GM12878 (cell line): ENCODE results near the gene PHF14. TPM values are rescaled to one million over a fixed set of nuclear protein-coding genes. Genes with fewer than 3 reads are reported as not detected.

Source experiments
- ATAC-seq: fragments of 200-7000 bp; cut with Tn5 transposase; 3 replicates; pipeline ENCODE4 v1.9.1; 2020; ENCODE audit warnings: mild to moderate bottlenecking, moderate library complexity
- BruUV-seq: library from RNA; stranded (reverse); fragments of 400-500 nt; replicated peaks from 2 replicates; lab custom pipeline; 2021; lab: Mats Ljungman, UMichigan
- CTCF ChIA-PET: fragments of 300-600 bp; sonication (Branson Sonifier 250); formaldehyde crosslinking; extraction: SDS; loops from one replicate; lab custom pipeline; 2021; ENCODE audit warnings: inconsistent platforms; lab: Yijun Ruan, JAX
- POLR2A ChIA-PET: fragments of 350-600 bp; formaldehyde crosslinking; extraction: SDS; loops from one replicate; lab custom pipeline; 2021; ENCODE audit warnings: inconsistent platforms; lab: Charles Lee
- RAD21 ChIA-PET: fragments of 300-600 bp; sonication (Branson Sonifier 250); formaldehyde crosslinking; loops from one replicate; lab custom pipeline; 2023; ENCODE audit warnings: antibody characterized with exemption; ENCODE audit not compliant: unreplicated experiment; lab: Charles Lee
- SMC1A ChIA-PET: fragments of 300-600 bp; sonication (Branson Sonifier 250); formaldehyde crosslinking; loops from one replicate; lab custom pipeline; 2023; ENCODE audit not compliant: unreplicated experiment, uncharacterized antibody; lab: Charles Lee
- DNase-seq: peaks from one replicate; pipeline ENCODE4 v3.0.0-alpha.2; 2011; ENCODE audit warnings: low read depth, low spot score
- FAIRE-seq: peaks from 3 replicates; lab custom pipeline; 2011; peaks lifted over from hg19 to GRCh38; lab: Jason Lieb, UNC
- H2AFZ ChIP-seq: 2 replicates; pipeline ENCODE4 v1.6.0; 2011; ENCODE audit warnings: low read depth, low read length, control low read depth; ENCODE audit not compliant: control insufficient read depth
- H3K27ac ChIP-seq: 2 replicates; pipeline ENCODE4 v1.5.1; 2011; ENCODE audit warnings: control low read depth; ENCODE audit not compliant: control insufficient read depth, insufficient read depth
- H3K27me3 ChIP-seq, 2 experiments: replicated peaks in 1 of 2; 2 replicates each; pipeline versions ENCODE4 v1.6.0 to v1.6.1; 2011; ENCODE audit warnings: low read length in 1 of 2; ENCODE audit not compliant: control insufficient read depth in 2 of 2, insufficient read depth in 2 of 2
- H3K36me3 ChIP-seq, 2 experiments: 2 replicates each; pipeline ENCODE4 v1.5.1; 2011; ENCODE audit warnings: low read length in 1 of 2; ENCODE audit not compliant: control insufficient read depth in 2 of 2, insufficient read depth in 2 of 2
- H3K4me1 ChIP-seq: 2 replicates; pipeline ENCODE4 v1.6.1; 2011; ENCODE audit warnings: mild to moderate bottlenecking, low read length, moderate library complexity, mixed read lengths; ENCODE audit not compliant: control insufficient read depth, insufficient read depth
- H3K4me2 ChIP-seq: 2 replicates; pipeline ENCODE4 v1.6.0; 2011; ENCODE audit warnings: control low read depth; ENCODE audit not compliant: control insufficient read depth, insufficient read depth
- H3K4me3 ChIP-seq: fragments of 200-600 bp; sonication (generic); 2 replicates; pipeline ENCODE4 v1.5.1; 2016
- H3K79me2 ChIP-seq: 2 replicates; pipeline ENCODE4 v1.6.0; 2011; ENCODE audit warnings: low read length; ENCODE audit not compliant: control insufficient read depth, insufficient read depth
- H3K9ac ChIP-seq: 2 replicates; pipeline ENCODE4 v1.8.0; 2011; ENCODE audit warnings: low read length, control low read depth, mixed read lengths; ENCODE audit not compliant: control insufficient read depth, insufficient read depth
- H3K9me3 ChIP-seq: replicated peaks from 3 replicates; pipeline ENCODE4 v1.5.1; 2011; ENCODE audit warnings: mild to moderate bottlenecking, low read length; ENCODE audit not compliant: control insufficient read depth, insufficient read depth
- H4K20me1 ChIP-seq: 2 replicates; pipeline ENCODE4 v1.6.0; 2011; ENCODE audit not compliant: control insufficient read depth, insufficient read depth
- BACH1 ChIP-seq: fragments of 450-650 bp; IDR thresholded peaks from 2 replicates; pipeline ENCODE4 v1.6.1; 2017; ENCODE audit warnings: mild to moderate bottlenecking, borderline replicate concordance
- BRCA1 ChIP-seq: IDR thresholded peaks from 2 replicates; pipeline ENCODE4 v1.6.1; 2011; ENCODE audit warnings: low read depth, low read length, improper control_type of control experiment
- CHD4 ChIP-seq: fragments of 200-600 bp; sonication (generic); IDR thresholded peaks from 2 replicates; pipeline ENCODE4 v1.6.1; 2016; ENCODE audit warnings: mild to moderate bottlenecking
- CREB1 ChIP-seq: IDR thresholded peaks from 2 replicates; pipeline ENCODE4 v1.6.1; 2012; ENCODE audit warnings: low read depth, mild to moderate bottlenecking, inconsistent platforms
- EED ChIP-seq: sonication (generic); IDR thresholded peaks from 2 replicates; pipeline ENCODE4 v1.6.1; 2016; ENCODE audit warnings: antibody characterized with exemption, low read depth
- HDAC6 ChIP-seq: fragments of 200-600 bp; sonication (generic); IDR thresholded peaks from one replicate; pipeline ENCODE4 v1.8.0; 2017; ENCODE audit warnings: antibody characterized with exemption; ENCODE audit not compliant: unreplicated experiment
- MAX ChIP-seq: IDR thresholded peaks from 2 replicates; pipeline ENCODE4 v1.6.1; 2012; ENCODE audit warnings: low read depth, low read length, improper control_type of control experiment
- MYB ChIP-seq: fragments of 150-350 bp; IDR thresholded peaks from 2 replicates; pipeline ENCODE4 v1.6.1; 2014; ENCODE audit warnings: mild to moderate bottlenecking, low read depth, low read length, borderline replicate concordance
- NFXL1 ChIP-seq: fragments of 450-650 bp; IDR thresholded peaks from 2 replicates; pipeline ENCODE4 v1.6.1; 2017; ENCODE audit warnings: antibody characterized with exemption, mild to moderate bottlenecking, borderline replicate concordance
- NFYB ChIP-seq: IDR thresholded peaks from 2 replicates; pipeline ENCODE4 v1.6.1; 2011; ENCODE audit warnings: low read depth, mild to moderate bottlenecking, low read length, improper control_type of control experiment, moderate library complexity; ENCODE audit not compliant: insufficient read depth
- SMC3 ChIP-seq: IDR thresholded peaks from 2 replicates; pipeline ENCODE4 v1.6.1; 2011; ENCODE audit warnings: low read length, improper control_type of control experiment, borderline replicate concordance
- SPI1 ChIP-seq: IDR thresholded peaks from 2 replicates; pipeline ENCODE4 v1.6.1; 2011; ENCODE audit warnings: low read depth, mild to moderate bottlenecking, low read length, moderate library complexity, borderline replicate concordance; ENCODE audit not compliant: insufficient read depth
- TBL1XR1 ChIP-seq: IDR thresholded peaks from 2 replicates; pipeline ENCODE4 v1.6.1; 2012; ENCODE audit warnings: low read depth, low read length, improper control_type of control experiment
- ZBTB11 ChIP-seq: fragments of 450-650 bp; formaldehyde crosslinking; IDR thresholded peaks from 2 replicates; pipeline ENCODE4 v1.5.0; 2022; ENCODE audit warnings: mild to moderate bottlenecking, missing genetic modification characterization
- WGBS: methylation state at CpG from one replicate; pipeline ENCODE4 v1.1.6; 2016; ENCODE audit warnings: low lambda C conversion rate; ENCODE audit not compliant: insufficient replicate concordance, insufficient coverage; ENCODE audit errors: missing lambda C conversion rate; 5-methylcytosine and 5-hydroxymethylcytosine counted together
- in situ Hi-C: fragments of 300-500 bp; cut with MboI; formaldehyde crosslinking; loops from 9 replicates; pipeline ENCODE4 v1.14.3; 2018; ENCODE audit warnings: mixed read lengths
- intact Hi-C: fragments of 100-400 bp; cut with micrococcal nuclease; formaldehyde crosslinking; loops from one replicate; pipeline ENCODE4 v1.14.2; 2022; ENCODE audit not compliant: unreplicated experiment
- polyA plus RNA-seq, 11 experiments: library from polyadenylated mRNA; depleted of rRNA in 4 of 11; unstranded in 6 of 11; stranded (reverse) in 5 of 11; fragments of >200 nt; fragmentation: Nextera tagmentation in 4 of 11; fragmentation: Illumina TruSeq in 1 of 11; extraction: Ambion mirVana in 4 of 11; extraction: Trizol in 1 of 11; gene quantifications; 1 replicate in 1 of 11; 2 replicates in 10 of 11; pipeline versions ENCODE4 v1.2.1 to v1.2.3, GENCODE V29; 2011 to 2016; ENCODE audit warnings: inconsistent platforms in 2 of 11, missing spikeins in 2 of 11, low read depth in 1 of 11
- total RNA-seq, 4 experiments: library from RNA; depleted of rRNA in 3 of 4; stranded (reverse); fragments of >200 nt in 3 of 4; fragmentation: Illumina TruSeq in 1 of 4; extraction: Trizol in 1 of 4; gene quantifications; 2 replicates each; pipeline versions ENCODE4 v1.2.1 to v1.2.3, GENCODE V29; 2013 to 2021

Gene PHF14
- total and polyA plus RNA-seq, 10 of the 15 experiments (the other 5 are each of a cell fraction or from before 2014, with no cell fraction given): 21.3 to 47.1 (median 29.9) TPM

GRCh38 chr7:11153694-11154093, 180.0 kb downstream of the PHF14 start:
- H3K4me3 ChIP-seq: no peak overlapping the region
- ChIA-PET POLR2A (no interaction called here), SMC1A (no interaction called here), CTCF (no interaction called here), RAD21 (no interaction called here)
- TF ChIP-seq BACH1: no peak
- no peak for TF ChIP-seq BRCA1
- TF ChIP-seq NFYB: no peak
- no peaks in the 10 kb centered on the region for H3K9me3 ChIP-seq
- in situ Hi-C loops: no loop called here
- no peaks in the 10 kb centered on the region for H3K4me1 ChIP-seq
- H3K79me2 ChIP-seq: no peaks in the 10 kb centered on the region
- FAIRE-seq: no peak
- intact Hi-C loops: no loop called here
- H3K36me3 ChIP-seq: no peaks in the 10 kb centered on the region
- no peaks in the 10 kb centered on the region for H4K20me1 ChIP-seq
- H3K9ac ChIP-seq: no peak overlapping the region
- H2AFZ ChIP-seq: no peak overlapping the region
- 92% methylated on average over 4 of the region's 4 CpGs for WGBS
- no TSS peak for BruUV-seq
- H3K4me2 ChIP-seq: no peak overlapping the region
- H3K27ac ChIP-seq: no peak overlapping the region
- H3K27me3 ChIP-seq: no peaks in the 10 kb centered on the region
- ATAC-seq: no peak
- no peak for DNase-seq

- Histone ChIP-seq H3K4me3 (no peak overlapping the region), H3K27ac (no peak overlapping the region), H4K20me1 (no peaks in the 10 kb centered on the region), H3K27me3 (no peaks in the 10 kb centered on the region), H3K4me1 (no peaks in the 10 kb centered on the region), H3K9me3 (no peaks in the 10 kb centered on the region), H2AFZ (no peak overlapping the region), H3K79me2 (no peaks in the 10 kb centered on the region), H3K9ac (no peak overlapping the region), H3K4me2 (no peak overlapping the region), H3K36me3 (no peaks in the 10 kb centered on the region)
- SMC1A ChIA-PET: no interaction called here
- POLR2A ChIA-PET: no interaction called here
- no TSS peak for BruUV-seq
- CTCF ChIA-PET: interaction anchor here (1.2 to 1.6 kb wide), 2 partner anchors 9 to 56 kb away, joined by 3 to 7 read pairs; no protein-coding TSS in a partner anchor
- in situ Hi-C loops: no loop called here
- RAD21 ChIA-PET: interaction anchor here (1.1 kb wide), 1 partner anchor 56 kb away, joined by 4 read pairs; no protein-coding TSS in a partner anchor
- FAIRE-seq: no peak
- ATAC-seq: no peak
- intact Hi-C loops: no loop called here
- 100% methylated on average over 1 of the region's 1 CpG for WGBS
- no peak for DNase-seq
- TF ChIP-seq BRCA1: no peak
- no peak for TF ChIP-seq CREB1
- no peak for TF ChIP-seq EED
- TF ChIP-seq HDAC6: no peak
- TF ChIP-seq NFXL1: no peak
- no peak for TF ChIP-seq MYB
- TF ChIP-seq ZBTB11 (CRISPR knock-in tag): no peak
- no peak for TF ChIP-seq CHD4
- TF ChIP-seq TBL1XR1: no peak
- TF ChIP-seq MAX: no peak
- no peak for TF ChIP-seq SPI1
- no peak for TF ChIP-seq SMC3
These were observed 182.2 kb downstream of the PHF14 start for GRCh38 chr7:11155883-11156282.
